Measurements from ENCODE around the gene NAPA. TPM values are rescaled to one million over a fixed set of nuclear protein-coding genes. Genes with fewer than 3 reads are reported as not detected.
A peak's percentile ranks its signal among the peaks of the same experiment; 100 is the strongest.

The NAPA gene
- total and polyA plus RNA-seq, 2 of the 13 experiments (the other 11 are each of a cell fraction or from before 2014, with no cell fraction given) = 32.6 to 65.9 TPM

DNA sequence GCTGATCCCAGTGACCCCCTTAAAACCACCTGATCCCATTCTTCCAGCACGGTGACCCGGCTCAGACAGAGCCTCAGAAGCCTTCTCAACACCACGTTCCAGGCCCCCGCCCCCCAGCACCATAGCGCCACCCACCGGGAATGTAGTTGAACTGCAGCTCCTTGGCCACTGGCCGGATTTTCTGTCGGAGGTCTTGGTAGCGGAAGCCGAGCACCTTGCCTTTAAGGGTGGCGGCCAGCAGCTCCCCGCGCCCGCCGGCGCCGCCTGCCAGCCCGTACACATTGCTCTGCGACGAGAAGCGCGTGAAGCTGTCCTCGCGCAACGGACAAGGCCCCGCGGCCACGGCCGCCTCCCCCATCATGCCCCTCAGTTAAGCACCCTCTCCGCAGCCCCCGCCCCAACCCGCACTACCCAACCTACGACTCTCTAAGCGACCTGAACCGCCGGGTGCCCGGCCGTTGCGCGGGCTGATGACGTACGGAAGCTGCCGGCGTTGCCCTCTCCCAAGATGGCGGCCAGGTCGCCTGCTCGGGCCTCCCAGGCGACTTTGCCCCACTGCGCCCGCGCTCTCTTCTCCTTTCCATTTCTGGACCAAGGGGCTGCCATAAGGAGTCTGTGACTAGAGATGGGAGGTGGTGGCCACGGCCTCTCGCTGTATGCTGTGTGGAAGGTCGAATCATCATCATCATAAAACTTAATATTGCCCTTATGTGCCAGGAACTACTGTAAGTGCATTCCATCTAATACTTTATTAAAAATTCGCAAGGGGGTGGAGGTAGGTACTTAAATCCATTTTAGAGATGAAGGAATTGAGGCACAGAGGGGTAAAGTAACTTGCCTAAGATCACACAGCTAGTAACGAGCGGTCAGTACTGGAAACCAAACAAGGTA is 30.8 kb downstream of the NAPA start, which contains the start of gene KPTN (continued):
- TF ChIP-seq, protein P1, sequence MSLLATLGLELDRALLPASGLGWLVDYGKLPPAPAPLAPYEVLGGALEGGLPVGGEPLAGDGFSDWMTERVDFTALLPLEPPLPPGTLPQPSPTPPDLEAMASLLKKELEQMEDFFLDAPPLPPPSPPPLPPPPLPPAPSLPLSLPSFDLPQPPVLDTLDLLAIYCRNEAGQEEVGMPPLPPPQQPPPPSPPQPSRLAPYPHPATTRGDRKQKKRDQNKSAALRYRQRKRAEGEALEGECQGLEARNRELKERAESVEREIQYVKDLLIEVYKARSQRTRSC (CRISPR knock-in tag; IDR thresholded peaks at IDR 0.05; ENCODE audit: low read depth) = no peak
- no peak for TF ChIP-seq HNRNPUL1 (IDR thresholded peaks at IDR 0.05; ENCODE audit: low read depth, low read length)
- TF ChIP-seq ZNF891 (CRISPR knock-in tag; IDR thresholded peaks at IDR 0.05) = peak; percentile 75; the same call in 1 of the 2 replicates
- TF ChIP-seq ZNF605 (CRISPR knock-in tag; IDR thresholded peaks at IDR 0.05) = peak; percentile 80; the same call in 1 of the 2 replicates
- TF ChIP-seq, protein P2, sequence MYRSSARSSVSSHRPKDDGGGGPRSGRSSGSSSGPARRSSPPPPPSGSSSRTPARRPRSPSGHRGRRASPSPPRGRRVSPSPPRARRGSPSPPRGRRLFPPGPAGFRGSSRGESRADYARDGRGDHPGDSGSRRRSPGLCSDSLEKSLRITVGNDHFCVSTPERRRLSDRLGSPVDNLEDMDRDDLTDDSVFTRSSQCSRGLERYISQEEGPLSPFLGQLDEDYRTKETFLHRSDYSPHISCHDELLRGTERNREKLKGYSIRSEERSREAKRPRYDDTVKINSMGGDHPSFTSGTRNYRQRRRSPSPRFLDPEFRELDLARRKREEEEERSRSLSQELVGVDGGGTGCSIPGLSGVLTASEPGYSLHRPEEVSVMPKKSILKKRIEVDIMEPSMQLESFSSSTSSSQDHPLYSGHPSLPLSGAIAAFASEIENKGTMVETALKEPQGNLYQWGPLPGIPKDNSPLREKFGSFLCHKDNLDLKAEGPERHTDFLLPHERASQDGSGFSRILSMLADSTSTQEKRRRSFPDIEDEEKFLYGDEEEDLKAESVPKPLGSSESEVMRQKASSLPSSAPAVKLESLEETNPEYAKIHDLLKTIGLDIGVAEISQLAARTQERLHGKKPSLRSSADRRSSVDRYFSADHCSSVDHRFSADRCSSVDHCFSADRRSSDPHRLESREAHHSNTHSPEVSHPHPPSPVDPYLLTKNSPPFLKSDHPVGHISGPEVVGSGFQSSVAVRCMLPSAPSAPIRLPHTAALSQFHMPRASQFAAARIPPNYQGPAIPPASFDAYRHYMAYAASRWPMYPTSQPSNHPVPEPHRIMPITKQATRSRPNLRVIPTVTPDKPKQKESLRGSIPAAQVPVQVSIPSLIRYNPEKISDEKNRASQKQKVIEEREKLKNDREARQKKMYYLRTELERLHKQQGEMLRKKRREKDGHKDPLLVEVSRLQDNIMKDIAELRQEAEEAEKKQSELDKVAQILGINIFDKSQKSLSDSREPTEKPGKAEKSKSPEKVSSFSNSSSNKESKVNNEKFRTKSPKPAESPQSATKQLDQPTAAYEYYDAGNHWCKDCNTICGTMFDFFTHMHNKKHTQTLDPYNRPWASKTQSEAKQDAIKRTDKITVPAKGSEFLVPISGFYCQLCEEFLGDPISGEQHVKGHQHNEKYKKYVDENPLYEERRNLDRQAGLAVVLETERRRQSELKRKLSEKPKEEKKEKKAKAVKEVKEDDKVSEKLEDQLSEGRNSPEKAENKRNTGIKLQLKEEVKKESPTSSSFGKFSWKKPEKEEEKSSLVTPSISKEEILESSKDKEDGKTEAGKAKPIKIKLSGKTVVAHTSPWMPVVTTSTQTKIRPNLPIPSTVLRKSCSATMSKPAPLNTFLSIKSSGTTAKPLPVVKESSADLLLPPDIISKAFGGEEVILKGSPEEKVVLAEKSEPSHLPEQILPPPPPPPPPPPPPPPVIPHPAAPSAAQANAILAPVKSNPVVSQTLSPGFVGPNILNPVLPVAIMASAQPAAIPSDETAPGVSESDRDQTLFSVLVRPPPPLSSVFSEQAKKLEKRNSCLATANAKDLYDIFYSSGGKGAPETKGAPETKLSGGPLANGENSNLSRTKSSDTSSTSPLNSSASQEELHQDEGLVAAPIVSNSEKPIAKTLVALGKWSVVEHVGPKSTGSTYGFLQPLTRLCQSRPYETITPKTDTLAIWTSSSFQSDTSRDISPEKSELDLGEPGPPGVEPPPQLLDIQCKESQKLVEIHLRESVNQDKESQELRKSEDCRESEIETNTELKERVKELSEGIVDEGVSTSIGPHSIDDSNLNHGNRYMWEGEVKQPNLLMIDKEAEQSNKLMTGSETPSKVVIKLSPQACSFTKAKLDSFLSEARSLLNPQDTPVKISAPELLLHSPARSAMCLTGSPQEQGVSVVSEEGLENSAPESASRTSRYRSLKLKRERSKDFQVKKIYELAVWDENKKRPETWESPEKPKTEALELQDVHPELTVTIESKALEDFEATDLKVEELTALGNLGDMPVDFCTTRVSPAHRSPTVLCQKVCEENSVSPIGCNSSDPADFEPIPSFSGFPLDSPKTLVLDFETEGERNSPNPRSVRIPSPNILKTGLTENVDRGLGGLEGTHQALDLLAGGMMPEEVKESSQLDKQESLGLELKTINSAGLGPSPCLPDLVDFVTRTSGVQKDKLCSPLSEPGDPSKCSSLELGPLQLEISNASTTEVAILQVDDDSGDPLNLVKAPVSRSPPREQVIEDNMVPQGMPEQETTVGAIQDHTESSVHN (CRISPR knock-in tag; IDR thresholded peaks at IDR 0.05) = no peak
- TF ChIP-seq ZNF326 (CRISPR knock-in tag; IDR thresholded peaks at IDR 0.05; ENCODE audit: borderline replicate concordance) = no peak
- TF ChIP-seq, protein P3, sequence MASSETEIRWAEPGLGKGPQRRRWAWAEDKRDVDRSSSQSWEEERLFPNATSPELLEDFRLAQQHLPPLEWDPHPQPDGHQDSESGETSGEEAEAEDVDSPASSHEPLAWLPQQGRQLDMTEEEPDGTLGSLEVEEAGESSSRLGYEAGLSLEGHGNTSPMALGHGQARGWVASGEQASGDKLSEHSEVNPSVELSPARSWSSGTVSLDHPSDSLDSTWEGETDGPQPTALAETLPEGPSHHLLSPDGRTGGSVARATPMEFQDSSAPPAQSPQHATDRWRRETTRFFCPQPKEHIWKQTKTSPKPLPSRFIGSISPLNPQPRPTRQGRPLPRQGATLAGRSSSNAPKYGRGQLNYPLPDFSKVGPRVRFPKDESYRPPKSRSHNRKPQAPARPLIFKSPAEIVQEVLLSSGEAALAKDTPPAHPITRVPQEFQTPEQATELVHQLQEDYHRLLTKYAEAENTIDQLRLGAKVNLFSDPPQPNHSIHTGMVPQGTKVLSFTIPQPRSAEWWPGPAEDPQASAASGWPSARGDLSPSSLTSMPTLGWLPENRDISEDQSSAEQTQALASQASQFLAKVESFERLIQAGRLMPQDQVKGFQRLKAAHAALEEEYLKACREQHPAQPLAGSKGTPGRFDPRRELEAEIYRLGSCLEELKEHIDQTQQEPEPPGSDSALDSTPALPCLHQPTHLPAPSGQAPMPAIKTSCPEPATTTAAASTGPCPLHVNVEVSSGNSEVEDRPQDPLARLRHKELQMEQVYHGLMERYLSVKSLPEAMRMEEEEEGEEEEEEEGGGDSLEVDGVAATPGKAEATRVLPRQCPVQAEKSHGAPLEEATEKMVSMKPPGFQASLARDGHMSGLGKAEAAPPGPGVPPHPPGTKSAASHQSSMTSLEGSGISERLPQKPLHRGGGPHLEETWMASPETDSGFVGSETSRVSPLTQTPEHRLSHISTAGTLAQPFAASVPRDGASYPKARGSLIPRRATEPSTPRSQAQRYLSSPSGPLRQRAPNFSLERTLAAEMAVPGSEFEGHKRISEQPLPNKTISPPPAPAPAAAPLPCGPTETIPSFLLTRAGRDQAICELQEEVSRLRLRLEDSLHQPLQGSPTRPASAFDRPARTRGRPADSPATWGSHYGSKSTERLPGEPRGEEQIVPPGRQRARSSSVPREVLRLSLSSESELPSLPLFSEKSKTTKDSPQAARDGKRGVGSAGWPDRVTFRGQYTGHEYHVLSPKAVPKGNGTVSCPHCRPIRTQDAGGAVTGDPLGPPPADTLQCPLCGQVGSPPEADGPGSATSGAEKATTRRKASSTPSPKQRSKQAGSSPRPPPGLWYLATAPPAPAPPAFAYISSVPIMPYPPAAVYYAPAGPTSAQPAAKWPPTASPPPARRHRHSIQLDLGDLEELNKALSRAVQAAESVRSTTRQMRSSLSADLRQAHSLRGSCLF (CRISPR knock-in tag; IDR thresholded peaks at IDR 0.05; ENCODE audit: borderline replicate concordance) = no peak
- no peak for TF ChIP-seq CHD2 (IDR thresholded peaks at IDR 0.05; ENCODE audit: low read depth, low read length)
- no peak for TF ChIP-seq ZNF644 (CRISPR knock-in tag; IDR thresholded peaks at IDR 0.05; ENCODE audit: low read depth)
- TF ChIP-seq ZNF552 (CRISPR knock-in tag; IDR thresholded peaks at IDR 0.05; ENCODE audit: borderline replicate concordance) = peak; percentile 58; the same call in 1 of the 2 replicates
- no peak for TF ChIP-seq SIX1 (CRISPR knock-in tag; IDR thresholded peaks at IDR 0.05; ENCODE audit: borderline replicate concordance)
- no peak for TF ChIP-seq ZNF7 (CRISPR knock-in tag; IDR thresholded peaks at IDR 0.05)
- TF ChIP-seq SRSF1 (optimal IDR thresholded peaks at IDR 0.05; ENCODE audit: low read depth, low read length) = peak; percentile 61
- TF ChIP-seq ZNF674 (CRISPR knock-in tag; IDR thresholded peaks at IDR 0.05; ENCODE audit: low read depth) = no peak
- TF ChIP-seq ZFP90 (CRISPR knock-in tag; IDR thresholded peaks at IDR 0.05; ENCODE audit: borderline replicate concordance) = peak; percentile 91
